ENCODE results near the gene MGST2. TPM values are rescaled to one million over a fixed set of nuclear protein-coding genes. Genes with fewer than 3 reads are reported as not detected.

The MGST2 gene
- total and polyA plus RNA-seq, 4 donors, result 69.6 to 170 (median 90.7) TPM

- no peak for TF ChIP-seq CTCF (IDR thresholded peaks at IDR 0.05; ENCODE audit: low read depth, low read length, missing input control)
- Histone ChIP-seq H3K4me1 (ENCODE audit: control insufficient read depth in 4 of 4, insufficient read depth in 4 of 4, low read length in 3 of 4) (peaks cover 5 to 37% (median 19%) of the 10 kb centered on the region in 4 donors), H3K36me3 (ENCODE audit: control insufficient read depth in 4 of 4, insufficient read depth in 3 of 4, low read depth in 1 of 4, low read length in 3 of 4) (peaks cover 0 to 6% (median 2%) of the 10 kb centered on the region in 4 donors), H3K9me3 (ENCODE audit: control insufficient read depth in 4 of 4, low read length in 3 of 4) (no peaks in the 10 kb centered on the region), H3K4me3 (ENCODE audit: low read depth in 1 of 3, low read length in 3 of 3) (no peak overlapping the region), H3K9ac (ENCODE audit: low read depth in 1 of 2, low read length in 2 of 2) (no peak overlapping the region), H3K27me3 (ENCODE audit: control insufficient read depth in 4 of 4, insufficient read depth in 4 of 4, low read length in 3 of 4) (no peaks in the 10 kb centered on the region), H3K27ac (ENCODE audit: low read depth in 1 of 2, low read length in 2 of 2) (no peak overlapping the region)
- WGBS, result 97% methylated on average over 2 of the region's 2 CpGs
- DNase-seq (ENCODE audit: low spot score), result no peak
These were observed 6.6 kb downstream of the MGST2 start for GRCh38 chr4:139672215-139672614.

- Histone ChIP-seq H3K9me3 (ENCODE audit: control insufficient read depth in 4 of 4, low read length in 3 of 4) (no peaks in the 10 kb centered on the region), H3K4me3 (ENCODE audit: low read depth in 1 of 3, low read length in 3 of 3) (no peak overlapping the region), H3K9ac (ENCODE audit: low read depth in 1 of 2, low read length in 2 of 2) (no peak overlapping the region), H3K27me3 (ENCODE audit: control insufficient read depth in 4 of 4, insufficient read depth in 4 of 4, low read length in 3 of 4) (no peaks in the 10 kb centered on the region), H3K27ac (ENCODE audit: low read depth in 1 of 2, low read length in 2 of 2) (no peak overlapping the region), H3K4me1 (ENCODE audit: control insufficient read depth in 4 of 4, insufficient read depth in 4 of 4, low read length in 3 of 4) (peaks cover 5 to 34% (median 16%) of the 10 kb centered on the region in 4 donors), H3K36me3 (ENCODE audit: control insufficient read depth in 4 of 4, insufficient read depth in 3 of 4, low read depth in 1 of 4, low read length in 3 of 4) (peaks cover 0 to 6% (median 2%) of the 10 kb centered on the region in 4 donors)
- no peak for DNase-seq (ENCODE audit: low spot score)
- TF ChIP-seq MAX (IDR thresholded peaks at IDR 0.05) (no peak), YY1 (IDR thresholded peaks at IDR 0.05) (no peak), ZBTB33 (IDR thresholded peaks at IDR 0.05) (no peak), TAF1 (conservative IDR thresholded peaks at IDR 0.05) (no peak)
- 97% methylated on average over 4 of the region's 4 CpGs for WGBS
These were observed 7.1 kb downstream of the MGST2 start for GRCh38 chr4:139672732-139673131.

GRCh38 chr4:139674875-139675550, 9.4 kb downstream of the MGST2 start:
- H3K36me3 ChIP-seq (ENCODE audit: control insufficient read depth in 4 of 4, insufficient read depth in 3 of 4, low read depth in 1 of 4, low read length in 3 of 4), result peaks cover 2 to 19% (median 14%) of the 10 kb centered on the region in 4 donors
- H3K4me3 ChIP-seq (ENCODE audit: low read depth in 1 of 3, low read length in 3 of 3), result no peak overlapping the region
- no peaks in the 10 kb centered on the region for H3K27me3 ChIP-seq (ENCODE audit: control insufficient read depth in 4 of 4, insufficient read depth in 4 of 4, low read length in 3 of 4)
- H3K9me3 ChIP-seq (ENCODE audit: control insufficient read depth in 4 of 4, low read length in 3 of 4), result no peaks in the 10 kb centered on the region
- WGBS, result 85% methylated on average over 10 of the region's 10 CpGs
- H3K9ac ChIP-seq (ENCODE audit: low read depth in 1 of 2, low read length in 2 of 2), result no peak overlapping the region
- H3K27ac ChIP-seq (ENCODE audit: low read depth in 1 of 2, low read length in 2 of 2), result no peak overlapping the region
- H3K4me1 ChIP-seq (ENCODE audit: control insufficient read depth in 4 of 4, insufficient read depth in 4 of 4, low read length in 3 of 4), result peaks cover 0 to 18% (median 5%) of the 10 kb centered on the region in 4 donors
- no peak for DNase-seq (ENCODE audit: low spot score)
- TF ChIP-seq TAF1 (conservative IDR thresholded peaks at IDR 0.05) (no peak), REST (IDR thresholded peaks at IDR 0.05) (no peak), NR2F2 (IDR thresholded peaks at IDR 0.05) (no peak), FOXA2 (IDR thresholded peaks at IDR 0.05) (no peak), MAX (IDR thresholded peaks at IDR 0.05) (no peak), YY1 (IDR thresholded peaks at IDR 0.05) (no peak), ZBTB33 (IDR thresholded peaks at IDR 0.05) (no peak), GABPA (IDR thresholded peaks at IDR 0.05 in 1 of 2, conservative IDR thresholded peaks at IDR 0.05 in 1 of 2) (no peak), JUND (IDR thresholded peaks at IDR 0.05) (no peak), FOXA1 (IDR thresholded peaks at IDR 0.05) (no peak), RXRA (IDR thresholded peaks at IDR 0.05) (no peak), SP1 (IDR thresholded peaks at IDR 0.05) (no peak), CTCF (IDR thresholded peaks at IDR 0.05; ENCODE audit: low read depth, low read length, missing input control) (no peak)
